ENCODE results near the gene NARS2.

GRCh38 chr11:78390809-78391208, 183.9 kb downstream of the NARS2 start:
- TF ChIP-seq CTCF (IDR thresholded peaks at IDR 0.05 in 4 of 5, conservative IDR thresholded peaks at IDR 0.05 in 1 of 5) (no peak), POLR2A (IDR thresholded peaks at IDR 0.05) (no peak)
